Karpas-422 (cell line): Measurements from ENCODE around the gene CAPS. TPM values are rescaled to one million over a fixed set of nuclear protein-coding genes. Genes with fewer than 3 reads are reported as not detected.

Experiments
- DNase-seq: peaks from one replicate; pipeline ENCODE4 v3.0.0-alpha.2; 2015
- H2AFZ ChIP-seq: fragments of 200-600 bp; sonication (generic); 2 replicates; pipeline ENCODE4 v1.6.1; 2014; ENCODE audit warnings: antibody characterized with exemption, low read length, mixed read lengths
- H3K27ac ChIP-seq: fragments of 200-600 bp; sonication (generic); 2 replicates; pipeline ENCODE4 v1.5.1; 2014; ENCODE audit warnings: mild to moderate bottlenecking, low read length, moderate library complexity
- H3K27me3 ChIP-seq: fragments of 200-600 bp; sonication (generic); 2 replicates; pipeline ENCODE4 v1.6.1; 2014; ENCODE audit warnings: low read length, mixed read lengths
- H3K36me3 ChIP-seq: fragments of 200-600 bp; sonication (generic); 2 replicates; pipeline ENCODE4 v1.6.1; 2014; ENCODE audit warnings: low read length, mixed read lengths; ENCODE audit not compliant: insufficient read depth
- H3K4me1 ChIP-seq: fragments of 200-600 bp; sonication (generic); 2 replicates; pipeline ENCODE4 v1.6.1; 2014; ENCODE audit warnings: mild to moderate bottlenecking, low read length, mixed read lengths
- H3K4me2 ChIP-seq: fragments of 200-600 bp; sonication (generic); 2 replicates; pipeline ENCODE4 v1.6.1; 2014; ENCODE audit warnings: low read length, low read depth, mild to moderate bottlenecking; ENCODE audit not compliant: poor library complexity, severe bottlenecking
- H3K4me3 ChIP-seq: fragments of 200-600 bp; sonication (generic); 2 replicates; pipeline ENCODE4 v1.5.1; 2014; ENCODE audit warnings: mild to moderate bottlenecking, antibody characterized with exemption, low read length, mixed read lengths
- H3K79me2 ChIP-seq: fragments of 200-600 bp; sonication (generic); 2 replicates; pipeline ENCODE4 v1.6.1; 2014; ENCODE audit warnings: mild to moderate bottlenecking, low read length, mixed read lengths
- H3K9ac ChIP-seq: fragments of 200-600 bp; sonication (generic); 2 replicates; pipeline ENCODE4 v1.6.0; 2014; ENCODE audit warnings: low read length
- H3K9me2 ChIP-seq: fragments of 200-600 bp; sonication (generic), shearing (Covaris generic); replicated peaks from 2 replicates; pipeline ENCODE4 v1.6.0; 2014; ENCODE audit warnings: mild to moderate bottlenecking, low read length, moderate library complexity; ENCODE audit not compliant: insufficient read depth
- H3K9me3 ChIP-seq: fragments of 300-700, 200-600 bp; sonication (generic); 2 replicates; pipeline ENCODE4 v1.6.1; 2014; ENCODE audit warnings: low read length, mixed read lengths
- H4K20me1 ChIP-seq: fragments of 200-600 bp; sonication (generic); 2 replicates; pipeline ENCODE4 v1.6.1; 2014; ENCODE audit warnings: mild to moderate bottlenecking, antibody characterized with exemption, low read length, low read depth; ENCODE audit not compliant: insufficient read depth
- total RNA-seq: library from RNA; depleted of rRNA; stranded (reverse); fragments of >200 nt; shearing (Covaris generic); gene quantifications from 2 replicates; pipeline ENCODE4 v1.2.3, GENCODE V29; 2014; ENCODE audit warnings: low replicate concordance

Gene CAPS
- total RNA-seq, 1 experiment from 2014 or later = 3.8 TPM

DNA sequence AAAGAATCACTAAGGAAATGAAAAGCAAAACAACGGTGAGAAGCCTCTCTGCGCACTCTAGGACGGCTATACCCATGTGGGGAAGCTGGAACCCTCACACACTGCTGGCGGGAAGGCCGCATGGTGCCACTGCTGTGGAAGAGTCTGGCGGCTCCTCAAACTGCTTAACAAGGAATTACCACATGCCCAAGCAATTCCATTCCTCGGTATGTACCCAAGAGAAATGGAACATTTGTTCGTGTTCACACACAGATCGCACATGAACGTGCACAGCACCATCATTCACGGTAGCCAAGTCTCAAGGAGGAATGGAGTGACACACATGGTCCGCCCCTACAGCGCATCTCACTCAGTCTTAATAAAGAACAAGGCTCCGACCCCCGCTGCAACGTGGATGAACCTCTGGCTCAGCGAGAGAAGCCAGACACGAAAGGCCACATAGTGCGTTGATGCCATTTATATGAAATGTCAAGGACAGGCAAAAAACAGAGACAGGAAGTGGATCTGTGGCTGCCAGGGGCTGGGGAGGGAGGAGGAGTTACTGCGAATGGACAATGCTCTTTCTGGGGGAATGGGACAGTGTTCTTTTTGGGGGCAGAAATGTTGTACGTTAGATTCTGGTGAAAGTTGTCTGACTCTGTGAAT lies 7.6 kb downstream of the CAPS start:
- no peaks in the 10 kb centered on the region for H3K4me1 ChIP-seq
- H3K27ac ChIP-seq = no peak overlapping the region
- H3K36me3 ChIP-seq = peaks cover 7% of the 10 kb centered on the region; the same call in 1 of the 2 replicates
- H3K9ac ChIP-seq = no peak overlapping the region
- no peak for DNase-seq
- H2AFZ ChIP-seq = no peak overlapping the region
- H3K4me2 ChIP-seq = no peak overlapping the region
- H3K27me3 ChIP-seq = no peaks in the 10 kb centered on the region
- H3K9me3 ChIP-seq = no peaks in the 10 kb centered on the region
- H4K20me1 ChIP-seq = no peaks in the 10 kb centered on the region; the same call in 1 of the 2 replicates
- H3K9me2 ChIP-seq = no peaks in the 10 kb centered on the region
- no peak overlapping the region for H3K4me3 ChIP-seq
- H3K79me2 ChIP-seq = no peaks in the 10 kb centered on the region

DNA sequence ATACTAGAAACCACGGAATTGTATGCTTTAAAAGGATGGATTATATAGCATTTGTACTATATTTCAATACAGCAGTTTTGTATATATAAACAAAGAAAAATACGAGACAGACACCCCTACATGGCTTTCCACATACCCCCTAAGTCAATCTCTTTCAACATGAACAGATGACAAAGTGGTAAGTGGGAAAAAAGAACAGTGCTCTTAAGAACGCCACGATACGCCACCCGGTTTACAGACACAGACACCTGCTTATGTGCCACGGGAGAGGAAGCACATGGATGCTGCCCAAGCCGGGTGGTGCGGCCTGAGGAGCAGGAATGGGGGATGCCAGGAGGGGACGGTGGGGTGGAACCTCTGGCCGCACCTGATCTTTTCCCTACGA lies 8.1 kb downstream of the CAPS start:
- H3K9ac ChIP-seq = no peak overlapping the region
- no peak for DNase-seq
- H2AFZ ChIP-seq = no peak overlapping the region
- H4K20me1 ChIP-seq = no peaks in the 10 kb centered on the region; the same call in 1 of the 2 replicates
- no peaks in the 10 kb centered on the region for H3K79me2 ChIP-seq
- H3K4me3 ChIP-seq = no peak overlapping the region
- no peak overlapping the region for H3K27ac ChIP-seq
- H3K9me2 ChIP-seq = no peaks in the 10 kb centered on the region
- H3K27me3 ChIP-seq = no peaks in the 10 kb centered on the region
- H3K36me3 ChIP-seq = peaks cover 9% of the 10 kb centered on the region; the same call in 1 of the 2 replicates
- no peak overlapping the region for H3K4me2 ChIP-seq
- H3K9me3 ChIP-seq = no peaks in the 10 kb centered on the region
- H3K4me1 ChIP-seq = no peaks in the 10 kb centered on the region; the same call in 1 of the 2 replicates

DNA sequence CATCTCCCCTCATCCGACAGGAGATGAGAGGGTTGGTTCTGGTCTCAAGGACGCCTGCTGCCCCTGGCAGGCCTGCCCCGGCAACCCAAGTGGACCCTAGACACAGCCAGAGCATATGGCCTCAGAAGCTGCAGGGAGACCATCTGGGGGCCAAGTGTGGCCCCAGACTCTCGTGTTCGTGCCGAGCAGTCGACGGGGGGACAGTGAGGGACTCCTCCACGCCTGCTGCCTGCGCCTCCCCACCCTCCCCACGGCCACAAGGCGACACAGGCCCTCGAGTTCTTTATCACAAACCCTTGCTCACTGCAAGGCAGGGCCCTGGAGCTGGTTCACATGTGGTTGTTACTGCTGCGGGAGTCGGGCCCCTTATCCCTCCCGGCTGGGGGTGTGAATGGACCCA lies 9.3 kb downstream of the CAPS start:
- Histone ChIP-seq H4K20me1 (no peaks in the 10 kb centered on the region; the same call in 1 of the 2 replicates), H3K4me1 (no peaks in the 10 kb centered on the region; the same call in 1 of the 2 replicates), H2AFZ (no peak overlapping the region), H3K27ac (no peak overlapping the region), H3K9me2 (no peaks in the 10 kb centered on the region), H3K4me3 (no peak overlapping the region), H3K27me3 (no peaks in the 10 kb centered on the region), H3K4me2 (no peak overlapping the region), H3K36me3 (peaks cover 17% of the 10 kb centered on the region; the same call in 1 of the 2 replicates), H3K79me2 (no peaks in the 10 kb centered on the region), H3K9me3 (no peaks in the 10 kb centered on the region), H3K9ac (no peak overlapping the region)
- DNase-seq = no peak

DNA sequence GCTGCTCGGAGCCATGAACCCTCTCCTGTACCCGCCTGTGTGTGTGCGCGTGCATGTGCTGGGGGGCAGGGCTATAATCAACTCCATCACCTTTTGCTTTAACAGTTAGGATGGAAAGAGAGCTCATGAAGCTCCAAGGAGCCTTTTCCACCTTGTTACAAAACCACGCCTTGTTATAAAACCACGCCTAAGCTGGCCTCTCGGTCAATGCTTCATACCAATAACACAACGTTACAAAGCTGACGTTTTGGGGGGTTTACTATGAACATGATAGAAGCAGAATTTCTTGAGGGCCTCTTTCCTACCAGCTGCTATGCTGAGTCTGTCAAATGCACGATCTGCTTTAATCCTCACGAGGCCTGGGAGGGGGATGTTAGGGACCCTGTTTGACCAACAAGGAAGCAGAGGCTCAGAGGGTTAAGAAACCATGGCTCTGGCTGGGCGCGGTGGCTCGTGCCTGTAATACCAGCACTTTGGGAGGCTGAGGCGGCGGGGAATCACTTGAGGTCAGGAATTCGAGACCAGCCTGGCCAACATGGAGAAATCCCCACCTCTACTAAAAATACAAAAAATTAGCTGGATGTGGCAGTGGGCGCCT lies 11.9 kb downstream of the CAPS start:
- no peaks in the 10 kb centered on the region; the same call in 1 of the 2 replicates for H3K4me1 ChIP-seq
- no peak for DNase-seq
- H3K4me3 ChIP-seq = no peak overlapping the region
- H3K27ac ChIP-seq = no peak overlapping the region
- H3K79me2 ChIP-seq = no peaks in the 10 kb centered on the region
- no peaks in the 10 kb centered on the region for H3K9me2 ChIP-seq
- no peak overlapping the region for H3K9ac ChIP-seq
- no peaks in the 10 kb centered on the region for H3K27me3 ChIP-seq
- H2AFZ ChIP-seq = no peak overlapping the region
- H3K4me2 ChIP-seq = no peak overlapping the region
- H3K36me3 ChIP-seq = peaks cover 21% of the 10 kb centered on the region; the same call in 1 of the 2 replicates
- H3K9me3 ChIP-seq = no peaks in the 10 kb centered on the region
- no peaks in the 10 kb centered on the region; the same call in 1 of the 2 replicates for H4K20me1 ChIP-seq

DNA sequence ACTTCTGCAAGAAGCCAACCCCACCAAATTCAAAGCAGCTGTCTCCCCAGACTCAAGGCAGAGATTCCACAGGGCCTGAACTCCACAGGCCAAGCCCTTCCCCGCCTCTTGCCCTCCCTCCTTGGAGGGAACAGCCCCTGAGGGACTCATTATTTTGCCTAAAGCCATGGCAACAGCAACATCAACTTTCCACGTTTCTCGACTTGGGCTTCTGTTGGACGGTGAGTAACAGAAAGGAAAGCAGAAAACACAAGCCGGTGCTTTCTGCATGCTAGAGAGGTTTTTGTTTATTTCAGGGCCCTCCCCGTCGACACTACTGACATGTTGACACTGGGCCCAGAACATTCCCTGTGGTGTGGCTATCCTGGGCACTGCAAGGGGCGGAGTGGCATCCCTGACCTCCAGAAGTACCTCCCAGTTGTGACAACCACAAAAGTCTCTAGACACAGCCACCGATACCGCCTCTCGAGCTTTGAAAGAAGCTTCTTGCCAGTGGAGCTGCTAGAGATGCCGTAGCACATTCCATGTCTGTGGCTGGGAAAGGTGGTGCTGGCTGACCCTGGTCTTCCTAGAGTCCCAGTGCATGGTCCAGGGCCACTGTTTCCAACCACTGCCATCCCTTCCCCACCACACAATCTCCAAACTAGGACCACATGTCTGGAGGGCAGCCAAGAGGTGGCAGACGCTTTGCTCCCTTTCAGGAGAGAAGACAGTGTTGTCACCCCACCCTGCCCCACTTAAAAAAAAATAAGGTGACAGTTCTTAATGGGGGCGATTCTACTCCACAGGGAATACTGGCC lies 12.8 kb downstream of the CAPS start:
- no peak for DNase-seq
- H3K4me1 ChIP-seq = no peaks in the 10 kb centered on the region; the same call in 1 of the 2 replicates

DNA sequence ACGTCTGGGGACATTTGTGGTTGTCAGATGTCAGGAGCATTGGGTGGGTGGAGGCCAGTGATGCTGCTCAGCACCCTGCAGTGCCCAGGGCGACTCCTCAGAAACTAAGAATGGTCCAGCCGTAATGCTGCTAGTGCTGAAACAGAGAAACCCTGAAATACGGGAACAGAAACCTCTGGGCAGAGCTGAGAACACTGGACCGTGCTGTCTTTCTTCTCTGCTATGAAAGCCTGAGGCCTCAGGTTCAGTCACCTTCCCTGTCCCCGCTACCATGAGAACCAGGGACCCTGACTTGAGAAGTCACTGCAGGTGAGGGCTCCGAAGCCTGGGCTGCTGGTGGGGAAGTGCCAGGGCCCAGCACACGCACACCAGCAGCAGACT lies 13.4 kb downstream of the CAPS start:
- H3K27ac ChIP-seq = no peak overlapping the region
- H3K4me3 ChIP-seq = no peak overlapping the region
- no peaks in the 10 kb centered on the region for H3K9me3 ChIP-seq
- no peaks in the 10 kb centered on the region; the same call in 1 of the 2 replicates for H4K20me1 ChIP-seq
- no peak overlapping the region for H3K9ac ChIP-seq
- peaks cover 21% of the 10 kb centered on the region; the same call in 1 of the 2 replicates for H3K36me3 ChIP-seq
- no peak overlapping the region for H2AFZ ChIP-seq
- H3K9me2 ChIP-seq = no peaks in the 10 kb centered on the region
- H3K27me3 ChIP-seq = no peaks in the 10 kb centered on the region
- no peak overlapping the region for H3K4me2 ChIP-seq
- no peak for DNase-seq
- no peaks in the 10 kb centered on the region for H3K79me2 ChIP-seq
- H3K4me1 ChIP-seq = no peaks in the 10 kb centered on the region; the same call in 1 of the 2 replicates

More for the DNA sequence above, 12.8 kb downstream of the CAPS start:
- H3K4me2 ChIP-seq = no peak overlapping the region
- no peaks in the 10 kb centered on the region; the same call in 1 of the 2 replicates for H4K20me1 ChIP-seq
- H3K9ac ChIP-seq = no peak overlapping the region
- H3K36me3 ChIP-seq = peaks cover 21% of the 10 kb centered on the region; the same call in 1 of the 2 replicates
- H3K9me3 ChIP-seq = no peaks in the 10 kb centered on the region
- H3K27ac ChIP-seq = no peak overlapping the region
- no peaks in the 10 kb centered on the region for H3K27me3 ChIP-seq
- H3K4me3 ChIP-seq = no peak overlapping the region
- no peak overlapping the region for H2AFZ ChIP-seq
- no peaks in the 10 kb centered on the region for H3K79me2 ChIP-seq
- no peaks in the 10 kb centered on the region for H3K9me2 ChIP-seq

DNA sequence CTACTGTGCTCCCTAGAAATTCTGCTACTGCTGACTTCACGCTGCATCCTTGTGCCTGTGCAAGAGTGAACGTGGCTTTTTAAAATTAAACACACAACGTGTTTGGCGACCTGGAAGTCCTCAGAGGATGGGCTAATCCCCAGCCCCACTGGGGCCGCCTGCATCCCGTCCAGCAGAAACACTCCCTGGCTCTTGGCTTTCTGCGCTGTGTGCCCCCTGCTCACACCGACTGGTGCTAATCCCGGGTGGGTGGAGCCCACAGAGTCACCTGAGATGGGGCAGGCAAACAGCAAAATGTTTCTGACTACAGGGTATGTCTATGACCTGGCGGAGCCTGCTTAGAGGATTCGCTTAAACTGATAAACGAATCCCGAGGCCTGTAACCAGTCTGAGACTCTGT lies 15.1 kb downstream of the CAPS start:
- no peaks in the 10 kb centered on the region for H3K9me2 ChIP-seq
- no peak overlapping the region for H3K27ac ChIP-seq
- no peak overlapping the region for H3K9ac ChIP-seq
- H3K36me3 ChIP-seq = peaks cover 18% of the 10 kb centered on the region; the same call in 1 of the 2 replicates
- no peak for DNase-seq
- H3K4me3 ChIP-seq = no peak overlapping the region
- H3K79me2 ChIP-seq = 0 out of 2 replicates have a peak, but pooled peaks cover 4% of the 10 kb centered on the region
- peaks cover 4% of the 10 kb centered on the region; the same call in 1 of the 2 replicates for H4K20me1 ChIP-seq
- no peaks in the 10 kb centered on the region; the same call in 1 of the 2 replicates for H3K4me1 ChIP-seq
- H3K4me2 ChIP-seq = no peak overlapping the region
- H2AFZ ChIP-seq = no peak overlapping the region
- H3K27me3 ChIP-seq = no peaks in the 10 kb centered on the region
- no peaks in the 10 kb centered on the region for H3K9me3 ChIP-seq

DNA sequence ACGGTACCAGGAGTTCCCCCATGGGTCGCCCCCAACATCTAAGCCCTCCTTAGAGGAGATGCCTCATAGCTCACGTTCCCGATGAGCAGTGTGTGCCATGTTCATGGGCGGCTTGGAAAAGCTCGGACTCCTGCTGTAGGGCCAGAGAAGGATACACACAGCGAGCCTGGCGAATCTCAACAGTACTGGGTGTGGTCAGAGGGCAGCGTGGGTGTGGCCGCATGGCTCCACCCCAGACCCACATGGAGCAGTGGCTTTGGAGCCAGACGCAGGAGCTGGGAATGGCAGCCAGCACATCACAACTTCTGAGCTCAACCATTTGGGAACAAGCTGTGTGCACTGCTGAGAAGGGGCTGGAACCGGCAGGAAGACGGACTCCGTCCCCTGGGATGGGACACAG lies 15.6 kb downstream of the CAPS start:
- Histone ChIP-seq H2AFZ (no peak overlapping the region), H3K4me3 (no peak overlapping the region)

More for the DNA sequence above, 15.6 kb downstream of the CAPS start:
- peaks cover 4% of the 10 kb centered on the region; the same call in 1 of the 2 replicates for H4K20me1 ChIP-seq
- no peaks in the 10 kb centered on the region; the same call in 1 of the 2 replicates for H3K4me1 ChIP-seq
- no peaks in the 10 kb centered on the region for H3K27me3 ChIP-seq
- H3K9me2 ChIP-seq = no peaks in the 10 kb centered on the region
- H3K9ac ChIP-seq = no peak overlapping the region
- peaks cover 15% of the 10 kb centered on the region; the same call in 1 of the 2 replicates for H3K36me3 ChIP-seq
- H3K79me2 ChIP-seq = 0 out of 2 replicates have a peak, but pooled peaks cover 5% of the 10 kb centered on the region
- no peak for DNase-seq
- no peak overlapping the region for H3K27ac ChIP-seq
- H3K9me3 ChIP-seq = no peaks in the 10 kb centered on the region
- H3K4me2 ChIP-seq = no peak overlapping the region
